Testis (tissue), 5 donors: ENCODE data around the gene SERTM1. TPM values are rescaled to one million over a fixed set of nuclear protein-coding genes. Genes with fewer than 3 reads are reported as not detected.

Source experiments
- DNase-seq: peaks from one replicate; pipeline ENCODE4 v3.0.0-alpha.2; 2019
- H3K27ac ChIP-seq, 2 donors: fragments of 200-600 bp; sonication (generic); one replicate each; pipeline ENCODE4 v1.5.1; 2019
- H3K27me3 ChIP-seq: fragments of 200-600 bp; sonication (generic); one replicate; pipeline ENCODE4 v1.5.1; 2019
- H3K36me3 ChIP-seq: fragments of 200-600 bp; sonication (generic); one replicate; pipeline ENCODE4 v1.5.1; 2017; ENCODE audit warnings: low read depth; ENCODE audit errors: missing control alignments
- H3K4me1 ChIP-seq: fragments of 200-600 bp; sonication (generic); one replicate; pipeline ENCODE4 v1.5.1; 2019
- H3K4me3 ChIP-seq, 2 donors: fragments of 200-600 bp; sonication (generic); one replicate each; pipeline ENCODE4 v1.5.1; 2017 to 2019
- H3K9me3 ChIP-seq: fragments of 200-600 bp; sonication (generic); one replicate; pipeline ENCODE4 v1.5.1; 2017
- POLR2A ChIP-seq: fragments of 450-650 bp; IDR thresholded peaks from one replicate; pipeline ENCODE4 v1.6.1; 2017; ENCODE audit warnings: antibody characterized with exemption, mild to moderate bottlenecking, moderate library complexity
- WGBS, 2 donors: methylation state at CpG; one replicate each; pipeline ENCODE4 v1.1.5; 2018; 5-methylcytosine and 5-hydroxymethylcytosine counted together
- intact Hi-C: fragments of 100-400 bp; cut with DNase I; formaldehyde crosslinking; loops from one replicate; pipeline ENCODE4 v1.15.1; 2023; ENCODE audit warnings: low total_unique reads
- long read RNA-seq, 2 donors: transcript quantifications; one replicate each; lab custom pipeline, GENCODE V29; 2026
- polyA plus RNA-seq: library from polyadenylated mRNA; stranded (reverse); fragments of 350-450 nt; fragmentation: Illumina TruSeq; extraction: RNeasy Lipid Tissue Mini Kit (QIAGEN cat#74804); gene quantifications from one replicate; pipeline ENCODE4 v1.2.3, GENCODE V29; 2014; ENCODE audit warnings: low read depth, low replicate concordance; ENCODE audit not compliant: insufficient read depth
- total RNA-seq, 2 donors: library from RNA; depleted of rRNA; stranded (reverse); fragments of >200 nt; gene quantifications; one replicate each; pipeline ENCODE4 v1.2.3, GENCODE V29; 2016
- TF ChIP-seq, protein P1 (sequence below), 3 experiments: fragments of 450-650 bp in 2 of 3; fragments of 200-600 bp in 1 of 3; sonication (generic) in 1 of 3; IDR thresholded peaks; one replicate each; pipeline ENCODE4 v1.5.1; 2016 to 2019; ENCODE audit warnings: antibody characterized with exemption in 3 of 3, mild to moderate bottlenecking in 2 of 3, moderate library complexity in 1 of 3

Gene SERTM1
- under 1 TPM; 0.08 to 0.31 TPM for total RNA-seq
- 2.5 TPM for polyA plus RNA-seq
- long read RNA-seq, donor 1 = 0 reads
- long read RNA-seq, donor 2, partial matches to known transcripts = 0 of 1 reads
- long read RNA-seq, donor 2, other reads (novel, unspliced or antisense) = 0 of 1 reads

DNA sequence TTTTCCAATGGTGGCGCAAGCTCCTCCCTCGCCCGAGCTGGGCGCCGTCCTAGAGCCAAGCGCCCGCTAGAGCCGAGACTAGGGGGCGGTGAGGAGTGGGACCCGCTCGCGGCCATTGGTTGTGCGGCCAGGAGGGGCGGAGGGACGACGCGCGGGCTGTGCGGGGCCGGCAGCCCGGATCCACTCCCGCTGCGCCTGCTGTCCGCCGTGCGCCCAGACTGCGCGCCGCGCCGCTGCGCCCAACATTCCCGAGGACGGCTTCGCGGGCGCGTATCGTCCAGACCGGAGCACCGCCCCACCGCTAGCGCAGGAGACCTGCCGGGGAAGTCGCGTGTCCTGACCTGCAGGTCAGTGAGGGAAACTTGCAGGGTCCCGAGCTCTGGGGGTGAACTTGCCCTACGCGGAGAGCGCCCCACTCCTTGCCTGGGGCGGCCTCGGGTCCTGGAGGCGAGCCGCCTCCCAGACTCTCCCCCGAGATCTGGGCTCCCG, at the start of gene SERTM1:
SERTM1 (plus strand) TSS at position 183 of the 489 bp plus-strand sequence. CDS start 21,059 bp downstream, outside the sequence.
- Histone ChIP-seq H3K27me3 (no peaks in the 10 kb centered on the region), H3K9me3 (no peaks in the 10 kb centered on the region), H3K4me3 (peak within 1 kb of the TSS; percentile 20 to 36), H3K27ac (no peak within 1 kb of the TSS), H3K36me3 (no peaks in the 10 kb centered on the region), H3K4me1 (peaks cover 3% of the 10 kb centered on the region)
- WGBS, 2 donors = 0 to 1% methylated on average over 10 to 55 of the region's 56 CpGs
- TF ChIP-seq, protein P1, sequence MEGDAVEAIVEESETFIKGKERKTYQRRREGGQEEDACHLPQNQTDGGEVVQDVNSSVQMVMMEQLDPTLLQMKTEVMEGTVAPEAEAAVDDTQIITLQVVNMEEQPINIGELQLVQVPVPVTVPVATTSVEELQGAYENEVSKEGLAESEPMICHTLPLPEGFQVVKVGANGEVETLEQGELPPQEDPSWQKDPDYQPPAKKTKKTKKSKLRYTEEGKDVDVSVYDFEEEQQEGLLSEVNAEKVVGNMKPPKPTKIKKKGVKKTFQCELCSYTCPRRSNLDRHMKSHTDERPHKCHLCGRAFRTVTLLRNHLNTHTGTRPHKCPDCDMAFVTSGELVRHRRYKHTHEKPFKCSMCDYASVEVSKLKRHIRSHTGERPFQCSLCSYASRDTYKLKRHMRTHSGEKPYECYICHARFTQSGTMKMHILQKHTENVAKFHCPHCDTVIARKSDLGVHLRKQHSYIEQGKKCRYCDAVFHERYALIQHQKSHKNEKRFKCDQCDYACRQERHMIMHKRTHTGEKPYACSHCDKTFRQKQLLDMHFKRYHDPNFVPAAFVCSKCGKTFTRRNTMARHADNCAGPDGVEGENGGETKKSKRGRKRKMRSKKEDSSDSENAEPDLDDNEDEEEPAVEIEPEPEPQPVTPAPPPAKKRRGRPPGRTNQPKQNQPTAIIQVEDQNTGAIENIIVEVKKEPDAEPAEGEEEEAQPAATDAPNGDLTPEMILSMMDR (IDR thresholded peaks at IDR 0.05) = no peak
- TF ChIP-seq POLR2A = no peak
- intact Hi-C loops = no loop called here
- peak; percentile 33 for DNase-seq

DNA sequence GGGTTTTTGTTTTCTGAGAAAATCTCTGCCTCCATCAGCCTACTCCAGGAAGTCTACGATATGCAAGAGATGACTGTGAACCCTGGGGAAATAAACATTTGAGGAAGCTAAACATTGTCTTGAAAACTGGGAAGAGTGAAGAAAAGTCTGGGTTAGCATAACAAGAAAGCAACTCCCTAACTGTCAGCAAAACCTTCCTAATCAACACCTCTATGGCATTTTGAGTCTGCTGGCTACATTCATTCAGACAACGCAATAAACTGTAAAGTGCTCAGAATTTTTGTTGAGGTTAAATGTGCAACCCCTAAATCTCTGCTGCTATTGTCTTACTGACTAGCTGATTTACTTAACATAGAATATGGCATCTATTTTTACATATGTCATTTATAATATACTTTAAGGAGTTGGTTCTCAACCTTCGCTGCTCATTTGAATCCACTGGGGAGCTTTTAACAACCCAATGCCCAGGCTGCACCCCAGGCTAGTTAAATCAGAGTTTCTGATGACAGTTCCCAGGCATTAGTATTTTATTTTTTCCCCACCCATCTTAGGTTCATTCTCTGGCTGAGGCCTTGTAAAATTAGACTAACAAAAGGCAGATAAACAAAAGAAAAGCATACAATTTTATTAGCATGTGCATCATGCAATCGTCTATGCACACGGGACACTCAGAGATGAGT, 45.3 kb upstream of the SERTM1 start:
- H3K4me1 ChIP-seq = no peaks in the 10 kb centered on the region
- DNase-seq = no peak
- H3K4me3 ChIP-seq = no peak overlapping the region
- no peak overlapping the region for H3K27ac ChIP-seq
- TF ChIP-seq, protein P1 (IDR thresholded peaks at IDR 0.05) = no peak
- H3K9me3 ChIP-seq = no peaks in the 10 kb centered on the region
- no peaks in the 10 kb centered on the region for H3K27me3 ChIP-seq
- 84 to 89% methylated on average over 5 of the region's 5 CpGs for WGBS, 2 donors
- H3K36me3 ChIP-seq = no peaks in the 10 kb centered on the region
- intact Hi-C loops = no loop called here

GRCh38 chr13:36629057-36629385, 44.8 kb upstream of the SERTM1 start:
- WGBS, 2 donors = 56 to 62% methylated on average over 2 of the region's 2 CpGs
- no peak overlapping the region for H3K4me3 ChIP-seq
- no peak for DNase-seq
- no peaks in the 10 kb centered on the region for H3K36me3 ChIP-seq
- H3K27ac ChIP-seq = no peak overlapping the region
- intact Hi-C loops = no loop called here
- H3K4me1 ChIP-seq = no peaks in the 10 kb centered on the region
- H3K27me3 ChIP-seq = no peaks in the 10 kb centered on the region
- no peak for TF ChIP-seq POLR2A
- H3K9me3 ChIP-seq = no peaks in the 10 kb centered on the region

DNA sequence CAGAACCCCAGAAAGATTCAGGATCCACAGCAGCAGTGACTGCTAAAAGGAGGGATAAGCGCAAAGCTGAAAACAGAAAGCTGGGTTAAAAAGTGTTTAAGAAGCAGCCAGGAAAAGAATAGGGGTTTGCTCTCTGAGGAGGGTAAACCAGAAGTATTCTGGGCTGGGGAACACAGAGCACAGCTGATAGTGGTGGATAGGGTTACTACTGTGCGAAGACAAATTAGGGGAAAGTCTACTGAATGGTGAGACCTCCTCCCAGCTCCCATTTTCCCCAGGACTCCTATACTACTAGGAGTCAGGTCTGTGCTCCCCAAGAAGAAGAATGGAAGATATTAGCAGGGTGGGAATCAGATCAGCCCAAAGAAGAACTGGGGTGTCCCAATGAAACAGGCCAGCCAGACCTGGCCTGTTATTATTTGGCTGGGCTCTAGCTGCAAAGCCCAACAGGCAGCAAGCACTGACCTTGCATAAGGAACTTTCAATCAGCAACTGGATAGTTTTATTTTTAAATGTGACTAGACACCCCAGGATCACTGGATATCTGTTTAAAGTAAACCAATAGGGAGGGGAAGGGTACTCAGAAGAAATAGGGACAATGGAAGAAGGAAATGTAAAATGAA, 43.5 kb upstream of the SERTM1 start:
- Histone ChIP-seq H3K27me3 (no peaks in the 10 kb centered on the region), H3K9me3 (no peaks in the 10 kb centered on the region), H3K4me1 (no peaks in the 10 kb centered on the region), H3K27ac (no peak overlapping the region), H3K36me3 (no peaks in the 10 kb centered on the region), H3K4me3 (no peak overlapping the region)
- DNase-seq = no peak
- WGBS, 2 donors = 89 to 92% methylated on average over 2 of the region's 2 CpGs
- intact Hi-C loops = no loop called here
- TF ChIP-seq, protein P1 (IDR thresholded peaks at IDR 0.05) = no peak

GRCh38 chr13:36639610-36640009, 34.2 kb upstream of the SERTM1 start:
- no peak overlapping the region for H3K27ac ChIP-seq
- no peaks in the 10 kb centered on the region for H3K4me1 ChIP-seq
- no peak overlapping the region for H3K4me3 ChIP-seq
- H3K27me3 ChIP-seq = no peaks in the 10 kb centered on the region
- DNase-seq = no peak
- intact Hi-C loops = no loop called here
- H3K9me3 ChIP-seq = no peaks in the 10 kb centered on the region
- no peaks in the 10 kb centered on the region for H3K36me3 ChIP-seq
- TF ChIP-seq POLR2A = no peak
- TF ChIP-seq, protein P1 (IDR thresholded peaks at IDR 0.05) = no peak
- WGBS, 2 donors = 19 to 58% methylated on average over 1 of the region's 1 CpG
